Activated naive CD8-positive, alpha-beta T cell treated with anti-CD3 and anti-CD28 coated beads, Interleukin-2, amount 50 U/mL, for 16 hours (primary cell): ENCODE measurements around the gene GRK3.

Source experiments
- DNase-seq: peaks from one replicate; pipeline ENCODE4 v3.0.0-alpha.2; 2020; ENCODE audit warnings: low read depth, low spot score

GRK3 gene

DNA sequence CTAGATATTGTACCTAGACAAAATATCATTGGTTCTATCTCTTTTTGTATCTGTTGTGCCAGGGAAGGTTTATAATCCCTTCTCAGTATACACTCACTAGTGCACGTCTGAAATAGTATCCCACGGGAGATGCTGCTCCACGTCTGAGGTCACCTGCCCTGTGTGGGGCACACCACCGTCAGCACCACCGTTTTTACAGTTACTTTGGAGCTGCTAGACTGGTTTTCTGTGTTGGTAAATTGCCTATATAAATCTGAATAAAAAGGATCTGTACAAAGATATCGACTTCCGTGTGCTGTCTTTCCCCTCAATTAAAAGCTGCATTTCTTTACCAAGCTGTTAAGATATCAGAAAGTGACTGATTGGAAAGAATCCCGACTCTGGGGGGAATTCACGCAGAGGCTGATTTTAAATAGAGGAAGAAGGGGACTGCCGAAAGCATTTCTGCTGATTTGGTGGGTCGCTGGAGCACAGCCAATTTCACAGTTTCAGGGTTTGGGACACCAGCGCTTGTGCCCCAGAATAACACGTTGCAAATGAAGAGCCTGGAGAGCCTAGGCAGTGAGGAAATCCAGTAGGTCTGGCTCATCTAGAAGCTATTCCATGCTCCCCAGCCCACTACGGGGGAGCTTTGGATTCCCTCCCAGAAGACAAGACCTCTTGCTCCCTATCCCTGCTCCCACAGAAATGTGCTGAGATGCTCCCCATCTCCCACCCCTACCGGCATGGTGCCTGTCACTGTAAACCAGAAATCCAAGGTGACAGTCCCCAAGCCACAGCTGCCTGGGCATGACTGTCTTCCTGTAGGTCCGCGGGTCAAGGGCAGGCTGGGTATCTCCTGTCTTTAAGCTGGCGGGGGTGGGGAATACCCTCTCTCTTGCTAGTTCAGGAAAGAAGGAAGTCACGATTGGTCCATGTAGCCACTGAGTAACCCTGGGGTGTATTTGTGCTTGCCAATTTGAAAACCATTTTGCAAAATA is 164.8 kb downstream of the GRK3 start:
- DNase-seq = no peak

DNA sequence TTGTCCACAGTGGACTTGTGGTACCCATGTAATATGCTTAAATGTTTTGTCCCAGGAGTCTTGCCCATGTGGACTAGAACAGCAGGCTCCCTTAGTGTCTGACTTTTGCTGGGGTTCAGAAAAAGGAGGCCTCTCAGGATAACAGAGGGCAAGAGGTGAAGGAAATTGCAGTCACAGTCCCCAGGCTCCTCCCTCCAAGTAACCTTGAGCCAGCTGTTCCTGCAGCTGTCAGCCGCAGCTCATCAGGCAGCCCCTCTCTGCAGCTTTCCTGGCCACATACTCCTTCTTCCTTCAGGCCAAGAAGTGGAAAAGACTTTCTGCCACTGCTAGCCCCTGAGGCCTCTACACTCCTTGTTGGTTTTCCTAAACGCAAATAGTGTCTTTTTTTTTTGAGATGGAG is 171.2 kb downstream of the GRK3 start:
- no peak for DNase-seq

DNA sequence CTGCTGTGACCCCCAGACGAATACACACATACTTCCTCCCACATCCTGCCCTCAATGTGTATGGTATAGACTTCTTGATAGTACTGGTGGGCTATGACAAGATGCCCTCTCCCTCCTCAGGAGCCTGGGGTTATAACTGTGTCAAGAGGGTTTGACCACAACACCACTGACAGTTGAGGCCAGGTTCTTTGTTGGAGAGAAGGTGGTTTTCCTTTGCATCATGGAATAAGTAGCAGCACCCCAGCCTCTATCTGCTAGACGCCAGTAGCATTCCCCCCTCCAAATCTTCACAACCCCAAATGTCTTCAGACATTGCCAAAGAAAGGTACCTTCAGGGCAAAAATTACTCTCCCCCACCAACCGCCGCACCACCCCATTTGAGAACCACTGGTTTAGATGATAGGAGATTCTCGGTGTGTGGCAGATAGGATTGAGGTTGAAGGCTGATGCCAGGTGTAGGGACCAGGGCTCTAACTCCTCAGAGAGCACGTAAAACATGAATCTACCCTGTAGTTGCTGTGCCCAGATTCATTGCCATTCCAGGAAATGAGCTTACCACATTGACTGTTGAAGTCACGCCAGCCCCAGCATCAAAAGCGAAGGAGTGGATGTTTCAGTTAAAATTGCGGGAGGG is 172.0 kb downstream of the GRK3 start:
- peak; percentile 4 for DNase-seq

DNA sequence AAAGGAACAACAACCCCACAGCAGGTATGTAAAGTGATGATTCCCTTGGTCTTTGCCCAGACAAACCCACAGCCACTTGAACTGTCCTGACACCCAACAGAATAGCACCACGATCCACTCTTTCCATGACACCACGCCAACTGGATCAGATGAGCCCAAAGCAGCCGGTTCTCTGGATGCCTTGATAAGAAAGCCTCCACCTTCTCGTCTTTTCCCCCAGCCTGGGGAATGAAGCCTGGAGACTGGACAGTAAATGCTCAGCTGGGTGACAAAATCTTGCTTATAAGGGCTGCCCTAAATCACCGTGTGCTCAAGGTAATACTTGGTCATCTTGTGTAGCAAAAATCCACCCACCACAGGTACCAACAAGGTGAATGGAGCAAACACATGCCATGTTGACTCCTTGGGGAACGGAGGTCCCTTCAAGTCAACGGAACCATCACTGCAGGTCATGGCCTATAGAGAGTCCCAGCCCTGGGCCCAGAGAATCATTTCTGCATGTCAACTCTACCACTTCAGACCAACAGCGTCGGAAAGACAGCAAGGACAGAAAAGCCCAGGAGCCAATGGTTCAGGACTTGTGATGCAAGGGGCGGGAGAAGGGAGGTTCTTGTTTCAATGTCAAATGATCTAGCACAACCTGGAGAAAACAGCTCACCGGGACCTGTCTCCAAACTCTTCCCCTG is 175.3 kb downstream of the GRK3 start:
- no peak for DNase-seq

DNA sequence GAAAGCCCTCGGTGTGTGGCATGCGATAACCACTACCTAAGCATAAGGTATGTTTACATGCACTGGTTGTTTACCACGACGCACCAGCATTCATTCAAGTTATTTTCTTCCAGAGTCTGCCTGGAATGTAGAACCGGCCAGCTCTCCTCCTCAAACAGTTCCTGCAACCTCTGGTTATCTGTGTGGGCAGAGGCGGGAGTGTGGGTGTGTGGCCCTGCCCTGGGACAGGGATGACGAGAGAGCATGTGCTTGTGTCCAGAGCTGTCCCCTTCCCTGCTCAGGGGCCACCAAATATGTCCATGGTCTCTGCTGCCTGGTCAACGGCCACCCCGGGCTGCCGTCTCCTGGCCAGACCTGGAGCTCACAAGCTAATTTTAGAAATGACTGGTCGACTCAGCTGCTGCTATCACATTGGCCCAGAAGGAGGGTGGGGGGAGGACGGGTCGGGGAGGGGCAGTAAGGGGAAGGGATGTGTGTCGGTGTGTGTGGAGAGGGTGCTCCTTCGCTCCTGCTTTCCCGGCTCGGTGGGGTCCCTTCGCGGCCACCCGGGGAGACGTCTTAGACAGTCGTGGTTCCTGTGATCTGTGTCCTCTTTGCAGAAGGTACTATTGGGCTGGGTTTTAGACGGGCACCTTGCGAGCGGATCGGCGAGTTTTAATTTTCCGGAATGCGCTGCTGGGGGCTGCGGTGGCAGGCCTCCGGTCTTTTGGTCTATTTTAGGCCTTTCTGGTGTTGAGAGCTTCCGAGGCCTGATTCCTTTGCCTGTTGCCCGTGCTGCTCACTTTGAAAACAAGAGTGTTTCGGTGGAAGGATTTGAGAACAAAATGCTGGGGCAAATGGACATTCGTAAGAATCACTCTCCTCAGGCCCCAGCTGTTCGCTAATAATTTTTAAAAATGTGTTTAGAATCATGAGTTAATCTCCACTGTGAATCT is 177.5 kb downstream of the GRK3 start, which contains the start of gene MYO18B:
MYO18B (plus strand) TSS at position 497 of the 935 bp plus-strand sequence. CDS start 18,905 bp downstream, outside the sequence.
- no peak for DNase-seq

DNA sequence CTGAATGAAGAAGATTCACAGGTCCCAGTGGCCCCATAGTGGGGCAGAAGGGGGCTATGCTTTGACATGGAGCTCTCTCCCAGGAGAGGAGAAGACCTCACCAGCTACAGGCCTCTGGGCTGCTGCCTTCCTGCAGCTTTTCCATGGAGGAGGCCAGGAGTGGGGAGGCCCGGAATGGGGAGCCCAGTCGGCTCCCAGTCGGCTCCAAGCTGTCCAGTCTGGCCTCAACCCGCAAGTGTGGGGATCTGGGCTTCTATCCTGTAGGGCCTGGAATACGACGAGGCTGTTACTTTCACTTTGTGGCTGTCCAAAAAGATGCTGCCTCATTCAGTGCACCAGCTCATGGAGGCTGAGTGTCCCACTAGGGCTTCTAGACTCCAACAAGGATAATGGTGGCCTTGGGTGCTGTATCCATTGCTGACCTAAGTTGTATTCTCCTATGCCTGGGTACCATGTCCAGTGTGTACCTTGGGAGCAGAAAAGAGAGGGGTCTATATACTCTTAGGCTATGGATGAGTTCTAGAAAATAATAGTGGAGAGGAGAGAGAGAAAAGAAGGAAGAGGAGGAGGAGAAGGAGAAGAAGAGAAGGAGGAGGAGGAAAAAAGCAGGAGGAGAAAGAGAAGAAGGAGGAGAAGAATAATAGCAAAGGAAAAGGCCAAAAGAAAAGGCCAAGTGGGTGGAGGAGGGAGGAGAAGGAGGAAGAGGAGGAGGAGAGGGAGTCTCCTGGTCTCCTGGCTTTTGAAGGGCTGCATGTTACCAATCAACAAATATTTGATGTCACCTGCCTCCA is 178.6 kb downstream of the GRK3 start:
- DNase-seq = no peak

DNA sequence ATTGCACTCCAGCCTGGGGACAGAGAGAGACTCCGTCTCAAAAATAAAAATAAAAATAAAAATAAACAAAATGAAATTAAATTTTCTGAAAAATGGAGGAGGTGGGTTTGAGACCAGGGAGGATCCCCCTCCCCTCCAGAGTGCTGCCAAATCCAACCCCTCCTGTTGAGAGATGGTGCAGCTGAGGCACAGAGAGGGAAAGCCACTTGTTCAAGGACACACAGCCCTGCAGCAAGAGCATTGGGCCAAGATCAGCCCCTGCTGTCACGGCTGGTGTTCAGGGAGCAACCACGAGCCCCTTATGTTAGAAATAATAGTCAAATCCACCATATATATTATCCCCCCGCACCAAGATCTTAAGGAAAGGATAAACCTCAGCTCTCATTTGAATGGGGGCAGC is 180.2 kb downstream of the GRK3 start:
- no peak for DNase-seq

DNA sequence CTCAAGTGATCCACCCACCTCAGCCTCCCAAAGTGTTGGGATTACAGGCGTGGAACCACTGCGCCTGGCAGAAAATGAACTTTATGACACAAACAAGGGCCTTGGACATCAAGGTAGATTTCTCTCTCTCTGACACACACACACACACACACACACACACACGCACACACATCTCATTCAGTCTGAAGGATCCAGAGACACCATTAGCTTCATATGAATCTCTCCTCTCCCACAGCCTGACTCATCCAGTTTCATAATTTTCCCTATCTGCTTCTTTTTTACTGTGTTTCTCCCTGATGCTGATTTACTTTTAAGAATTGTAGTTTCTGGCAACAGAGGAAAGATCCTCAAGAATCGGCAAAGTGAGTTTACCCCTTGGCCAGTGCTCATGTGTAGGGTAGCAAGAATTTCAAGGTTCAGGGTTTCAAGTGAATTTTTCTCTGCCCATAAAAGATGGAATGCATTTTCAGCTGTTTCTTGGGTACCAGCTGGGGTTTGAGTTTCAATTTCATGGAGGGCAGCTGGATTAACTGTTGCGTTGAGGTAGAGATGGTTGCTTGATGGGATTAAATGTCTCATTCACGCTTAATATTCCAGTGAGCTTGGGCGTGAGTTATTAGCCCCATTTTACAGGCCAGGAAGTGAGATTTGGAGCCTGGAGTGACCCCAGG is 181.0 kb downstream of the GRK3 start:
- DNase-seq = no peak

DNA sequence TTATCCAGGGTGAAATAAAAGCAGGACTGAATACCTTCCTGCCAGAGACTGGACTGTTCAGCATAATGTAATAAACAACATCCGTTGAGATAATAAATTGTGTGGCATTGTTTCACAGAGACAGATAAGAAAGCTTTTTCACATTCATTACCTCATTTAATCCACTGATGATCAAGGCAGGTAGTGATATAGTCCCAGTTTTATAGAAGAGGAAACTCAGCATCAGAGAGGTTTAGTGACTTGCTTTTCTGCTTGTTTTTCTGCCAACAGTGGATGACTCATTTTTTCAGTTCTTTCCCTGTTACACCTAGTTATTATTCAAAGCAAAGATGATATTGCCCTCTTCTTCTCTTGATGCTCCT is 181.5 kb downstream of the GRK3 start:
- no peak for DNase-seq

DNA sequence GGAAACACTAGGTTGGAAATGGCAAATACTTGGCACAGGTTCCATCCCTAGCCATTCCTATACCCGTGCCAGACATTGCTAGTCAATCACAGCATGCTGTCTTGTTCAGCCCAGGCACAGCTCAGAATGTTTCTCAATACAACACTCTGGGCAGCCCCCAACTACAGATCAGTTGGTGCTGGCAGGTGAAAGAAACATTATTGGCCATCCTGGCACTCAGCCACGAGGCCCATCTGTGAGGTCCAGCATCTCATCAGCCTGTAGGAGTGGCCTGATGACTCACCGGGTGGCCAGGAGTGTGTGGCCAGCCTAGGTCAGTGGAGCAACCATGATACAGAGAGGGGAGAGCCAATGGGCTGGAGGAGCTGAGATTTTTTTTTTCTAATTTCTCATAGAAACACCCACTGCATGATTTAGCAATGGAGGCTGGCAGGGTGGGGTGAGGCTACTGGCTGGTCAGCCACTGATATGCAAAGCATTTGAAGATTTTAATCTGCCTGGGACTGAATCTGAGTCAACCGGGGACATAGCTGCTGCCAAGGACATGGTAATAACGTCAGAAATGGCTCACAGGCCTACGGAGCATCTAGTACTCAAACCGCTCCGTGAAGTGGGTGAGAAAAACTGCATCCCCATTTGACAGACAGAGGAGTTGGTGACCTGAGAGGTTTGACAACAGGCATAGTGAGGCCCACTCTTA is 182.9 kb downstream of the GRK3 start:
- no peak for DNase-seq

DNA sequence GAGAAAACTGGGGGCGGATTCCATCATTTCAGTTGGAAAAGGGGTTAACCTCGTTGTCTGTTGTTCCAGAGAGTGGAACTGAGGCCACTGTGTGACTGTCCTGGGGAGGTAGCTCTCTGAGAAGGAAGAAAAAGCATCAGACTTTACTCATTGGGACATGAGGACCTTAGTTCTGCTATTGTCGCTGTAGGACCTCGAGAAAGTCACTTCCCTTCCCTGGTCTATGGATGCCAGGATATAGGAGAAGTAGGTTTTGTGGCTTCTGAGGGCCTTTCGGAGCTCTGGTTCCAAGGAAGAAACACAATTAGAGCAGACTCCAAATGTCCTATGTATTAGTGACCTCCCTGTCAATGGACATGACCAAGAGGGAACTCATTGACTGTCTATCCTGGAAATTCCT is 183.7 kb downstream of the GRK3 start:
- DNase-seq = no peak

DNA sequence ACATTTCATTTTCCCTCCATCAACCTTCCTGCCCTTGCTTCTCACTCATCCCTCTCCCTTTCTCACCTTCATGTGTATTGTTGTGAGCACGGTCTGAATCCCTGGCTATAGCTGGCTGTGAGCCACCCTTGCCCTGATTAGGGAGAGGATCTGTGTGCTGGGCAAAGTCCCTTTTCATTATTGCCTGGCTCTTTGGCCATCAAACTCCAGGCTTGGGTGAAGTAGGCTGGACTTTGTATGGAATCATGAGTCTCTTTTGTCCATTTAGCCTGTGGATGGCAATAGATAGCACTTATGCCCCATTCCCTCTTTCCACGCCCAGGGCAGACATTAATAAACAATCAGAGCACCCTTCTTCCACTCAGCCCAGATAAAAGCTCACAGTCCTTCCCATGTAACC is 184.2 kb downstream of the GRK3 start:
- DNase-seq = no peak

DNA sequence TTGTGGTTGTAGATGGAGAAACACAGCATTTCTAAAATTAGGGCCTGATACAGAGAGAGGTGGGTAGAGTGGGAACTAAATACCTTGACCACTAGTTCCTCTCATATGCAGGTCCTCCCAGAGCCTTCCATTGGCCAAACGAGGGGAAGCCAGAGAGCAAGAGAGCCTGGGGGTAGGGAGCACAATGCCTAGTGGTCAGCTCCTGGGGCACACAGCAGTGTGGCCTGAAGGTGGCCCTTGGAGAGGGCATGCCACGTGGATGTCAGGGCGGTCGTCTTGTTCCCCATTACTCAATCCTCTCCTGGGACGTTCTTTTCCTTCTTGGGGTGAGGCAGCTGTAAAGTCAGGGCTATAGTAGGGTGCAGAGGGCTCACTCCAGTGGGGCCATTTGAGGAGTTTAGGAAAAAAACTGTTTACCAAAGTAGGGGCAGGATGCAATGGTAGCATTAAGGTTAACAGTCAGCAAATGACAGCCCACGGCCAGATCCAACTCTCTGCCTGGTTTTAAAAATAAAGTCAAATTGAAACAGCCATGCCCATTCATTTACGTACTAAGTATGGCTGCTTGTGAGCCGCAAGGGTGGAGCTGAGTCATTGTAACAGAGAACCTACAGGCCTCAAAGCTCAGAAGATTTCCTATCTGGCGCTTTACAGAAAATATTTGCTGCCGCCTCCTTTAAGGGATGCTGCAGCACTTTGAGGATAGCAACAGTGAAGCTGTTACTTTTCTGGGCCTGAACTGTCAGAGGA is 185.1 kb downstream of the GRK3 start:
- DNase-seq = no peak

DNA sequence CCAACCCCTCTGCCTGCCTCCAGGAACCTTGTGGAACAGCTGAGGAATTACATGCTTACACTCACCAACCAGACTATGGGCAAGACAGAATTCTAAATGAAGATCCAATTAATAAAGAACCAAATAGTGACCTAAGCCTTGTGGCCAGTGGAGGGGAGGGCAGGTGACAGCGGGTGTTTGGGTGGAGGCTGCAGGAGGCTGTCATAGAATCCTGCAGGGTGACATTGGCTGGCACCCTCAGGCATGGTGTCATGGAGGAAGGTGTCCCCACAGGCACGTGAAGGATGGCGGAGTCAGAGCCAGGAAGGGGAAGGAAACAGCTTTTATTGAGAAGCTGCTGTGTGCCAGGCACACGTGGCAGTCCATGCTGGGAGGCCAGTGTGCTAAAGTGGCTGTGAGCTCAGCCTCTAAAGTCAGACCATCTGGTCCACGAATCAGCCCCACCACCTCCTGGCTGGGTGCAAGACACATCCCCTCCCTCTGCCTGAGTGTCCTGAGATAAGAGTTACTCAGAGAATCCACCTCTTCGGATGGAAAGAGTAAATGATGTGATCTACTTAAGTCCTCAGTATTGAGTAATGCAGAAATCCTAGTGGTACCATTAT is 186.2 kb downstream of the GRK3 start:
- DNase-seq = no peak

DNA sequence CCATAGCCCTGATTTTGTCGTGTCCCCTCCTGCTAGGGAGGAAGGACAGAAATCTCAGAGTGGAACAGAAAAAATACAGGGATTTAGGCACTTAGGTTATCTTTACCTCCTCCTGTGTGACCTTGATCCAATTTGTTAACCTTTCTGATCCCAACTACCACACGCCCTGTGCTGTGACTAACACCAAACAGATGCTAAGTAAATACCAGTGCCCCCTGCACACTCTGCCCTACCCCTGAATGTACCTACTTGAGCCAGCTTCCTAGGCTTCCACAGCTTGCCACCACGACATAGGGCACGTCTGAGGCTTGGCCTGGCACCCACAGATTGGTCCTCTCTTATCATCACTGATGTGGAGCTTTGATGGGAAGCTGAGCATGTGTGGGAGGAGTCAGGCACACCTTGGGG is 186.7 kb downstream of the GRK3 start:
- DNase-seq = no peak

DNA sequence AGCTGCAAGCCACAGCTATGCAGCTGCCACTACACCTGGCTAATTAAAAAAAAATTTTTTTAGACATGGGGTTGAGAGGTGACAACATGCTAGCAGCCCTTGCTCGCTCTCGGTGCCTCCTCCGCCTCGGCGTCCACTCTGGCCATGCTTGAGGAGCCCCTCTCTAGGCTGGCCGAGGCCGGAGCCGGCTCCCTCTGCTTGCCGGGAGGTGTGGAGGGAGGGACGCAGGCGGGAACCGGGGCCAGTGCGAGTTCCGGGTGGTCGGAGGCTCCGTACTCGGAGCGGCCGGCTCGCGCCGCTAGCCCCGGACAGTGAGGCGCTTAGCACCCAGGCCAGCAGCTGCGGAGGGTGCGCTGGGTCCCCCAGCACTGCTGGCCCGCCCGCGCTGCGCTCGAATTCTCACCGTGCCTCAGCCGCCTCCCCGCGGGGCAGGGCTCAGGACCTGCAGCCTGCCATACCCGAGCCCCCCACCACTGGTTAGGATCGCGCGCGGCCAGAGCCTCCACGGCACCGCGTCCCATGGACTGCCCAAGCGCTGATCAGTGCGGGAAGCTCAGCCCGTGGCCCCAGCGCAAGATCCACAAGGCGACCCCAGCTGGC is 188.2 kb downstream of the GRK3 start:
- DNase-seq = no peak

DNA sequence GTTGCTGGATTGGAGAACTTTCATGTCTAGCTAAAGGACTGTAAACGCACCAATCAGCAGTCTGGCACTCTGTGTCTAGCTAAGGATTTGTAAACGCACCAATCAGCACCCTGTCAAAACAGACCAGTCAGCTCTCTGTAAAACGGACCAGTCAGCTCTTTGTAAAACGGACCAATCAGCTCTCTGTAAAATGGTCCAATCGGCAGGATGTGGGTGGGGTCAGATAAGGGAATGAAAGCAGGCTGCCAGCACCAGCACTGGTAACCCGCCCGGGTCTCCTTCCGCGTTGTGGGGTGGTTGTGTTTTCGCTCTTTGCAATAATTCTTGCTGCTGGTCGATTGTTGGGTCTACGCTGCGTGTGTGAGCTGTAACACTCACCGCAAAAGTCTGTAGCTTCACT is 188.8 kb downstream of the GRK3 start:
- DNase-seq = no peak
